8988T (cell line): ENCODE results near the gene MED26.

Source experiments
- DNase-seq: peaks from one replicate; pipeline ENCODE4 v3.0.0; 2011

Gene MED26

DNA sequence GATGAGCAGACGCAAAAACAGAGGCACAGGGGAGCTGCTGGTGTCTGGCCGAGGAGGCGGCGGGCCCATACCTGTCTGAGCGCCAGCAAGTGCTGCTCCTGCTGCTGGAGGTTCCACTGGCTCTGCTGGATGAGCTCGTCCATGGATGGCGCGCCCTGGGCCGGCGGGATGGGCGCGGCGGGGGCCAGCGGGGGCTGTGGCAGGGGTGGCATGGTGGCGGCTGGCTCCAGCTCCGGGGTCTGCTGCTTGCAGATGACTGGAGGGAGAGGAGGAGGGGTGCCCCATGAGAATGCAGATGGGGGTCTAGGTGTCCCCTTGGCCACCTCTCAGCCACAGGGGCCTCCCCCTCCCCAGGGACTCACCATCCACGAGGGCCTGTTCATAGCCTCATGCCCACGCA lies 92.6 kb downstream of the MED26 start:
- no peak for DNase-seq

DNA sequence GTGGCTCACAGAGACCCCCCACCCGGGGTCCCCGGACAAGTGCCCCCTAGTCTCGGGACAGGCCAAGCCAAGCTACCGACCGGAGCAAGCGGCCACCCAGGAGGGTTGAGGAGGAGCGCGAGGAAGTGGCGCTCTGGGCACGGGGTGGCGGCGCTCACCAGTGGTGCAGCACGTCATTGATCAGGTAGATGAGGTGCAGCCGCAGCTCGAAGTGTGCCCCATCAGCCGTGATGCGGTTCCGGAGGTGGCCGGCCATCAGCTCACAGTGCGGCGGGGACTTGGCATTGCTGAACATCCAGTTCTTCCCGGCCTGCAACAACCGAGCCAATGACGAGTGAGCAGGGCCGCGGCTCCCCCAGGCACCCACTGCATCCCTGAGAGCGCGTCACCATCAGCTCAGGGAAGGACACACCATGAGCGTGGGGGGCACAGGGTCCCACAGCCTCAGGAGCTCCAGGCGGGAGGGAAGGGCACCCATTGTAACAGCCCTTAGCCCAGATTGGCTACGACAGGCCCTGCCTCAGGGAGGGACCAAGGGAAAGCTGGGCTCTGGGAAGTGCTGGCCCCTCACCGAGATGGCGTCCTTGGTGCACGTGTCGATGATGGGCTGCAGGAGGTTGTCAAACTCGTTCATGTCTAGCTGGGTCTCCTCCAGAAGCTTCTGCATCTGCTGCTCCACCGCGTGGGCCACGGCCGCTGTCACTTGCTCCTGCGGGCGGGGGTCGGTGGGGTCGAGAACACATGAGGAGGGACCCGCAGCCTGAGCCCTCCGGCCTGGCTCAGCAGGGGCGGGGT lies 95.4 kb downstream of the MED26 start:
- DNase-seq: no peak

GRCh38 chr19:16531380-16531669 lies 96.7 kb downstream of the MED26 start:
- DNase-seq: no peak

GRCh38 chr19:16530540-16531379 lies 97.2 kb downstream of the MED26 start:
- DNase-seq: no peak

DNA sequence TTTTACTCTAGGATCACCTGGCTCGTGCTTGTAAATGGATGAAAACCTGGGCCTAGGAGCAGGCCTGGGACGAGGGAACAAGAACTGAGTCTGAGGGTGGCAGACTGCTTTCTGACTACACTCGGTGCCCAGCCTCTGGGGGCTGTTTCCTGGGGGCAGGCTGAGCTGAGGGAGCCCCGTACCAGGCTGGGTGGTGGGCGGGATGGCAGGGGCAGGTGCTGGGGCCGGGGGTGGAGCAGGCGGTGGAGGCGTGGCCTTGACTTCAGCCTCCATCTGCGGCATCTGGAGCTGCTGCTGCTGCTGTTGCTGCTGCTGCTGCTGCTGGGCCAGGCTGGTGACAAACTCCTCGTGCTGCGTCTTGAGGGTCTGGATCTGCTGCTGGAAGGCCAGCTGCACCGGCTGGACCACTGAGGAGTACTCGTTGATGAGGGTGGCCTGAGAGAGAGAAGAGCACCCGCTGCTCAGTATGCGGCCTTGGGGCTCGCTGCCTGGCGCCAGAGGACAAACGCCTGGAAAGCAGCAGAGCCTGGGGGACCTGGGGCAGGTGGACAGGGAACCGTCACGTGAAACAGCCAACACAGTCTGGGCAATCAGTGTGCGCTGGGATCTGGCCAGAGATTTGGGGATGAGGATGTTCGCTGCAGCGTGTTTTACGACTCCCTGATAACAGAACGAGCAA lies 98.4 kb downstream of the MED26 start:
- no peak for DNase-seq

- peak; percentile 73 for DNase-seq
Measured at GRCh38 chr19:16527971-16528521, 100.0 kb downstream of the MED26 start.

DNA sequence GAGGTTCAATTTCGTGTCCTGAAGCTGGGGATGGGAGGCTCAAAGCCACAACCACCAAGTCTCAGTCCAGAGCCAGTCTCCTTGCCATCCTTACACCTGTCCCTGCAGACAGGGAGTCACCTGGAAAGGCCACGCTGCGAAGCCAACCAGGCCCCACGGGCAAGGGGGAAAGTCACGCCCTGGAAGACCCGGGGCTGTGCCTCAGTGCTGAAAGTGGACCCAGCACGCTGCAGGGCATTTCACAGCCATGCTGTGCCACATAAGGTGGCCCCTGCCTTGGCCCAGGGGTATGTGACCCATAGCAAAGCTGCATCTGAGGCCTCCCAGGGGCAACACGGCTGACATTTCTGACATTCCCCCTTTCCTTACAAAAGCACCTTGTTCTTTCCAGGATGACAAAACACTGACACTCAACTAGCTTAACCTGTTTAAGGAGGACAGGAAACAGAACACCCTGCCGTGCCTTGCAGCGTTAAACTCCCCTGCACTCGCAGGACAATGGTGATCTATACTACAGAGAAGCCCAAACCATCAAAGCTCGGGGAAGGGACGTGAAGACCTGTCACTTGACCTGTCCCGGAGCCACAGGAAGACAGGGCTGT lies 100.6 kb downstream of the MED26 start:
- no peak for DNase-seq

- DNase-seq: no peak
Measured at GRCh38 chr19:16525751-16526481, 102.1 kb downstream of the MED26 start.

DNA sequence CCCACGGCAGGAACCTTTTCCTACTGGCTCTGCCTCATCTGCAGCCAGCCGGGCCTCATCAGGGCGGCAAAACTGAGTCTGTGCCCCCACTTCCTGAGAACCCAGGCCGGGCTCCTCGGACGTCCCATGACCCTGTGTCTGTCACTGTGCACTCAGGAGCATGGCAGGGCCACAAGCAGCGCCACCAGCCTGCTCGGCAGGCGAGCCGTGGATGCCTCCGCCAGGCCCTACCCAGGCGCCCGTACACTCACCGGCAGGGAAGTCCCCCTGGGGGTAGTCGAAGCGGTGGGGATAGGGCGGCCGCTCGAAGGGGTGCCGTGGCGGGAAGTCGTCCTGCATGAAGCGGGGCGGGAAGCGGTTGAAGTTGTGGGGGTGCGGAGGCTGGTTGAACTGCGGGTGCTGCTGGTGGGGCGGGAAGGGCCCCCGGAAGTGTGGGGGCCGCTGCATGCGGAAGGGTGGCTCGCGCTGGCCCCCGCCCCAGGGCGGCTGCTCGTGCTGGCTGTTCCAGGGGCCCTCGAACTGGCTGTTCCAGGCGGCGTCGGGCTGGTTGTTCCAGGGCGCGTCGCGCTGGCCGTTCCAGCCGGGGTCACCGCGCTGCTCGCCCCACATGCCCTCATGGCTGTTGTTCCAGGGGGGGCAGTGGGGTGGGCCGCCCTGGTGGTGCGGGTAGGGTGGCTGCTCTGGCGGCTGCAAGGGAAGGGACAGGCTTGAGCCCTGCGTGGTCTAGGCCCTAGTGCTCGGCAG lies 102.8 kb downstream of the MED26 start:
- no peak for DNase-seq
